ENCODE results near the gene PKP1.

DNA sequence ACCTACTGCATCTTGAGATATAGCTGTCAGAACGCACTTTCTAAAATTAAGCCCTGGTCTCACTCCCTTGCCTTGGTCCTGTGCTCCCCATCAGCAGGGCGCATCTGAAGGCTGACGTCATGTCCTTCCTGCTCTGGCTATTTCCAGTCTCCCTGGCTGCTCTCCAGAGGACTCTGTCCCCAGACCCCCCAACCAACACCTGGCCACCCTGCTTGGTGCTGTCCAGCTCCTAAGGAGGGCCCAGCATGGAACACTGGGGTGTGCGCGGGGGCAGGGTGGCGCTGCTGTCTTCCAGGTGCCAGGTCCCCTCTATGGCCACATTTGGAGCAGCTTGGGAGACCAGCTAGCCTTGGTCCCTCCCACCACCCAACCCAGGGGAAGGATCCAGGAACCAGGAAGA, 85.9 kb downstream of the PKP1 start:
- TF ChIP-seq CTCF (conservative IDR thresholded peaks at IDR 0.05; ENCODE audit: low read depth in 2 of 2) (no peak), NANOG (IDR thresholded peaks at IDR 0.05; ENCODE audit: borderline replicate concordance) (no peak), EZH2phosphoT487 (IDR thresholded peaks at IDR 0.05; ENCODE audit: unreplicated experiment) (no peak), JUNB (IDR thresholded peaks at IDR 0.05; ENCODE audit: unreplicated experiment) (no peak), EZH2 (IDR thresholded peaks at IDR 0.05; ENCODE audit: low read depth, unreplicated experiment) (no peak), POLR2AphosphoS5 (IDR thresholded peaks at IDR 0.05; ENCODE audit: low read depth) (no peak), CREB1 (CRISPR knock-in tag; IDR thresholded peaks at IDR 0.05; ENCODE audit: low read depth) (no peak)
- TF ChIP-seq, protein P1, sequence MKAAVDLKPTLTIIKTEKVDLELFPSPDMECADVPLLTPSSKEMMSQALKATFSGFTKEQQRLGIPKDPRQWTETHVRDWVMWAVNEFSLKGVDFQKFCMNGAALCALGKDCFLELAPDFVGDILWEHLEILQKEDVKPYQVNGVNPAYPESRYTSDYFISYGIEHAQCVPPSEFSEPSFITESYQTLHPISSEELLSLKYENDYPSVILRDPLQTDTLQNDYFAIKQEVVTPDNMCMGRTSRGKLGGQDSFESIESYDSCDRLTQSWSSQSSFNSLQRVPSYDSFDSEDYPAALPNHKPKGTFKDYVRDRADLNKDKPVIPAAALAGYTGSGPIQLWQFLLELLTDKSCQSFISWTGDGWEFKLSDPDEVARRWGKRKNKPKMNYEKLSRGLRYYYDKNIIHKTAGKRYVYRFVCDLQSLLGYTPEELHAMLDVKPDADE (IDR thresholded peaks at IDR 0.05) = no peak
